ENCODE results near the gene KIF11. TPM values are rescaled to one million over a fixed set of nuclear protein-coding genes. Genes with fewer than 3 reads are reported as not detected.

Gene KIF11
- total and polyA plus RNA-seq, 2 of the 13 experiments (the other 11 are each of a cell fraction or from before 2014, with no cell fraction given) = 8.7 to 38.4 TPM

GRCh38 chr10:92559046-92559445, 33.9 kb upstream of the KIF11 start (continued):
- TF ChIP-seq, protein P1, sequence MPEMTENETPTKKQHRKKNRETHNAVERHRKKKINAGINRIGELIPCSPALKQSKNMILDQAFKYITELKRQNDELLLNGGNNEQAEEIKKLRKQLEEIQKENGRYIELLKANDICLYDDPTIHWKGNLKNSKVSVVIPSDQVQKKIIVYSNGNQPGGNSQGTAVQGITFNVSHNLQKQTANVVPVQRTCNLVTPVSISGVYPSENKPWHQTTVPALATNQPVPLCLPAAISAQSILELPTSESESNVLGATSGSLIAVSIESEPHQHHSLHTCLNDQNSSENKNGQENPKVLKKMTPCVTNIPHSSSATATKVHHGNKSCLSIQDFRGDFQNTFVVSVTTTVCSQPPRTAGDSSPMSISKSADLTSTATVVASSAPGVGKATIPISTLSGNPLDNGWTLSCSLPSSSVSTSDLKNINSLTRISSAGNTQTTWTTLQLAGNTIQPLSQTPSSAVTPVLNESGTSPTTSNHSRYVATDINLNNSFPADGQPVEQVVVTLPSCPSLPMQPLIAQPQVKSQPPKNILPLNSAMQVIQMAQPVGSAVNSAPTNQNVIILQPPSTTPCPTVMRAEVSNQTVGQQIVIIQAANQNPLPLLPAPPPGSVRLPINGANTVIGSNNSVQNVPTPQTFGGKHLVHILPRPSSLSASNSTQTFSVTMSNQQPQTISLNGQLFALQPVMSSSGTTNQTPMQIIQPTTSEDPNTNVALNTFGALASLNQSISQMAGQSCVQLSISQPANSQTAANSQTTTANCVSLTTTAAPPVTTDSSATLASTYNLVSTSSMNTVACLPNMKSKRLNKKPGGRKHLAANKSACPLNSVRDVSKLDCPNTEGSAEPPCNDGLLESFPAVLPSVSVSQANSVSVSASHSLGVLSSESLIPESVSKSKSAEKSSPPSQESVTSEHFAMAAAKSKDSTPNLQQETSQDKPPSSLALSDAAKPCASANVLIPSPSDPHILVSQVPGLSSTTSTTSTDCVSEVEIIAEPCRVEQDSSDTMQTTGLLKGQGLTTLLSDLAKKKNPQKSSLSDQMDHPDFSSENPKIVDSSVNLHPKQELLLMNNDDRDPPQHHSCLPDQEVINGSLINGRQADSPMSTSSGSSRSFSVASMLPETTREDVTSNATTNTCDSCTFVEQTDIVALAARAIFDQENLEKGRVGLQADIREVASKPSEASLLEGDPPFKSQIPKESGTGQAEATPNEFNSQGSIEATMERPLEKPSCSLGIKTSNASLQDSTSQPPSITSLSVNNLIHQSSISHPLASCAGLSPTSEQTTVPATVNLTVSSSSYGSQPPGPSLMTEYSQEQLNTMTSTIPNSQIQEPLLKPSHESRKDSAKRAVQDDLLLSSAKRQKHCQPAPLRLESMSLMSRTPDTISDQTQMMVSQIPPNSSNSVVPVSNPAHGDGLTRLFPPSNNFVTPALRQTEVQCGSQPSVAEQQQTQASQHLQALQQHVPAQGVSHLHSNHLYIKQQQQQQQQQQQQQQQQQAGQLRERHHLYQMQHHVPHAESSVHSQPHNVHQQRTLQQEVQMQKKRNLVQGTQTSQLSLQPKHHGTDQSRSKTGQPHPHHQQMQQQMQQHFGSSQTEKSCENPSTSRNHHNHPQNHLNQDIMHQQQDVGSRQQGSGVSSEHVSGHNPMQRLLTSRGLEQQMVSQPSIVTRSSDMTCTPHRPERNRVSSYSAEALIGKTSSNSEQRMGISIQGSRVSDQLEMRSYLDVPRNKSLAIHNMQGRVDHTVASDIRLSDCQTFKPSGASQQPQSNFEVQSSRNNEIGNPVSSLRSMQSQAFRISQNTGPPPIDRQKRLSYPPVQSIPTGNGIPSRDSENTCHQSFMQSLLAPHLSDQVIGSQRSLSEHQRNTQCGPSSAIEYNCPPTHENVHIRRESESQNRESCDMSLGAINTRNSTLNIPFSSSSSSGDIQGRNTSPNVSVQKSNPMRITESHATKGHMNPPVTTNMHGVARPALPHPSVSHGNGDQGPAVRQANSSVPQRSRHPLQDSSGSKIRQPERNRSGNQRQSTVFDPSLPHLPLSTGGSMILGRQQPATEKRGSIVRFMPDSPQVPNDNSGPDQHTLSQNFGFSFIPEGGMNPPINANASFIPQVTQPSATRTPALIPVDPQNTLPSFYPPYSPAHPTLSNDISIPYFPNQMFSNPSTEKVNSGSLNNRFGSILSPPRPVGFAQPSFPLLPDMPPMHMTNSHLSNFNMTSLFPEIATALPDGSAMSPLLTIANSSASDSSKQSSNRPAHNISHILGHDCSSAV (CRISPR knock-in tag; IDR thresholded peaks at IDR 0.05; ENCODE audit: borderline replicate concordance) = no peak
- no peak for TF ChIP-seq ARID4A (CRISPR knock-in tag; IDR thresholded peaks at IDR 0.05; ENCODE audit: borderline replicate concordance)
- no peak for TF ChIP-seq ZKSCAN5 (CRISPR knock-in tag; IDR thresholded peaks at IDR 0.05)
- TF ChIP-seq NRL (CRISPR knock-in tag; IDR thresholded peaks at IDR 0.05; ENCODE audit: borderline replicate concordance) = no peak
- TF ChIP-seq CENPBD1 (CRISPR knock-in tag; IDR thresholded peaks at IDR 0.05; ENCODE audit: borderline replicate concordance, low read depth) = no peak

All from HepG2 (cell line).